ENCODE measurements around the gene TBC1D10B.

The TBC1D10B gene

DNA sequence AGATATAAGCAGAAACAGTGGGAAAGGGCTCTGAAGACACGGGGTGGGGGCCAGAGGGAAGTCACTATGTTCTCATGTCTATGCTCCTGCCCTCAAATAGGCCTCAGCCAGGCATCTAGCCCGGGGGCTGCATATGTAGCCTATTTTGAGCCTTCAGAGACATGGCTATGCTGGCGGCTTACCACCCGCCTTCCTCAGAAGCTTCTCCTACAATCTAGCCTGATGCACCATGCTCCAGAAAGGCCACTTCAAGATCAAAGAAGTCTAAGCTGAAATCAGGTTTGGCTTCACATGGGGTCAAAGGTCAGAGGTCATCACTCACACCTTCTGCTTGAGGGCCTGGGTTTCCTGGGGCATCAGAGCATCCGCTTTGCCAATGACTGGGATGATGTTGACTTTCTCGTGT, 10.5 kb upstream of the TBC1D10B start:
- Mint-ChIP-seq H3K27ac (peak overlapping the region; percentile 92), H3K4me3 (peak overlapping the region; percentile 87), H3K4me1 (ENCODE audit: low read depth) (peaks cover 66% of the 10 kb centered on the region), H3K9me3 (no peaks in the 10 kb centered on the region), H3K36me3 (ENCODE audit: low read depth) (peaks cover 21% of the 10 kb centered on the region), H3K27me3 (no peaks in the 10 kb centered on the region)

DNA sequence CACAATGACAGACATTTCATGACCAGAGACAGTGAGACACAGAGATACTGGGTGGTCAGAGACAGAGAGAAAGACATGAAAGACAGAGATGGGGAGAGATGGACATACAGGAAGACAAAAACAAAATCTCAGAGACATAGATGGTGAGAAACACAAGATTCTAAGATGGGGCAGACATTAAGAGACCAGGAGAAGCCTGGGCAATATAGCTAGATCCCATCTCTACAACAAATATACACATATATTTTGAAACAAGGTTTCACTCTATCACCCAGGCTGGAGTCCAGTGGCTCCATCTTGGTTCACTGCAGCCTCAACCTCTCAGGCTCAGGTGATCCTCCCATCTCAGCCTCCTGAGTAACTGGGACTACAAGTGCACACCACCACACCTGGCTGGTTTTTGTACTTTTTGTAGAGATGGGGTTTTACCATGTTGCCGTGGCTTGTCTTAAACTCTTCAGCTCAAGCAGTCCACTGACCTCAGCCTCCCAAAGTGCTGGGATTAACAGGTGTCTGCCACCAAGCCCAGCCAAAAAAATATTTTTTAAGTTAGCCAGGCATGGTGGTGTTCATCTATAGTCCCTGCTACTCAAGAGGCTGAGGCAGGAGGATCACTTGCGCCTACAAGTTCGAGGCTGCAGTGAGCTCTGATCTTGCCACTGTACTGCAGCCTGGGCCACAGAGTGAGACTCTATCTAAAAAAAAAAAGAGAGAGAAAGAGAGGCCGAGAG, 9.9 kb upstream of the TBC1D10B start:
- Mint-ChIP-seq H3K9me3 (no peaks in the 10 kb centered on the region), H3K4me3 (peak overlapping the region; percentile 92), H3K27ac (peak overlapping the region; percentile 92), H3K4me1 (ENCODE audit: low read depth) (peaks cover 66% of the 10 kb centered on the region), H3K27me3 (no peaks in the 10 kb centered on the region), H3K36me3 (ENCODE audit: low read depth) (peaks cover 21% of the 10 kb centered on the region)

DNA sequence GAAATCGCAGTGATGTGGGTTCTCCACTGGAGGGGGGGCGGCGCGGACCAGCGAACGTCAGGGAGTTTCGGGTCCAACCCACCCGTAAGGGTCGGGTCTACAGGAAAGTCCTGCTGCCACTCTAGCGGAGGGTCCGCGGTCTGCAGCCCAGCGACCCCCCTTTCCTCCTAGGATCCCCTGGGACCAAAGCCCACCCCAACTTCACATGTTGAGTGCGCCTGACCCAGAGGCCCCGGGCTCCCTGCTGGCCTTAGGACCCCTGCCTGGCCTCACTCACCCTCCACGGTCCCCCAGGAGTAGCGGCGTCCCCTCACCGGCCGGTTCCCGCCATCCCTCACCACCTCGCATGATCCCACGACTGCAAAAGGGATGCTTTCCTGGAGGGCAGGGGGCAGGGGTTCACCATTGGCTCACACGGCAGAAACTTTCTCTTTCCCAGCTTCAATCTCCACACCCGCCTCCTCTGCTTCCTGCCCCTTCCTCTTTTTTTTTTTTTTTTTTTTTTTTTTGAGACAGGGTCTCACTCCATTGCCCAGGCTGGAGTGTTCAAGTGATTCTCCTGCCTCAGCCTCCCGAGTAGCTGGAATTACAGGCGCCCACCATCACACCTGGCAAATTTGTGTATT, 9.0 kb upstream of the TBC1D10B start:
- Mint-ChIP-seq H3K36me3 (ENCODE audit: low read depth) (peaks cover 21% of the 10 kb centered on the region), H3K27ac (peak overlapping the region; percentile 95), H3K4me3 (peak overlapping the region; percentile 92), H3K9me3 (no peaks in the 10 kb centered on the region), H3K4me1 (ENCODE audit: low read depth) (peaks cover 66% of the 10 kb centered on the region), H3K27me3 (no peaks in the 10 kb centered on the region)

DNA sequence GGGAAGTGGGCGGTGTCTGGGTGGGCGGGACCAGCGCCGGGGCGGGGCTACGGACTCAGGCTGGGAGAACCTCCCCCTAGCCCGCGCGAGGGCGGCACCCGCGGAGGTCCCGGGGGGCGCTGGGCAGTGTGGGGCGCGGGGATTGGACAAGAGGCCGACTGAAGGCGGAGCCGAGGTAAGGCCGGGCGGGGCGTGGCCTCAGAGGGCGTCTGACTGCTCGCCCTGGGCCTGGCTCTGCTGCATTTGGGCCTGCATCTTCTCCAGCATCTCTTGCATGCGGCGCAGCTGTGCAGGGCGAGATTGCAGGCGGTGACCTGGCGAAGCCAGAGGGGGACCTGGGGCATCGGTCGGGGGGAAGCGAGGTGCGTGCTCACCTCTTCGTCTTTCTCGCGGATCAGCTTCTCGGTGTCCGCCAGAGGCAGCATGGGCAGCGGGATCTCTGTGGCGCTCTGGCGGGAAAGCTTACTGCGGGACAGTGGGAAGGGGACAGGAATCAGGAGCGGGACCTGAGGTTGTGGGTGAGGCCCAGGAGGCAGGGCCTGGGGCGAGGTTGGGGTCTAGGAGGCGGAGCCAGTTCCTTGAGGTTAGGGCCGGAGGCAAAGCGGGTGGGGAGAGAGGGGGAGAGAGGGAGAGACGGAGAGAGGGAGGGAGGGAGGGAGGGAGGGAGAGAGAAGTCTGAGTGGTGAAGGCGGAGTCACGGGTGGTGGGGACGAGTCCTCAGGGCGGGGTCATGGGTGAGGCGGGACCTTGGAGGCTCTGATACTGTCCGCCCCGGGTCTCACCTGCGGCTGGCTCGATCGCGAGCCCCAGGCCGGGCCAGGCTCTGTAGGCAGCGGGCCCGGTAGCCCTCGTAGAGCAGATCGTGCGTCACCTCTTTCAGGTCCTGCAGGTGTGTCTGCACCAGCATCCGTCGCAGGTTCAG, 8.2 kb upstream of the TBC1D10B start:
- no peaks in the 10 kb centered on the region for H3K27me3 Mint-ChIP-seq
- H3K36me3 Mint-ChIP-seq (ENCODE audit: low read depth), result peaks cover 21% of the 10 kb centered on the region
- peaks cover 62% of the 10 kb centered on the region for H3K4me1 Mint-ChIP-seq (ENCODE audit: low read depth)

DNA sequence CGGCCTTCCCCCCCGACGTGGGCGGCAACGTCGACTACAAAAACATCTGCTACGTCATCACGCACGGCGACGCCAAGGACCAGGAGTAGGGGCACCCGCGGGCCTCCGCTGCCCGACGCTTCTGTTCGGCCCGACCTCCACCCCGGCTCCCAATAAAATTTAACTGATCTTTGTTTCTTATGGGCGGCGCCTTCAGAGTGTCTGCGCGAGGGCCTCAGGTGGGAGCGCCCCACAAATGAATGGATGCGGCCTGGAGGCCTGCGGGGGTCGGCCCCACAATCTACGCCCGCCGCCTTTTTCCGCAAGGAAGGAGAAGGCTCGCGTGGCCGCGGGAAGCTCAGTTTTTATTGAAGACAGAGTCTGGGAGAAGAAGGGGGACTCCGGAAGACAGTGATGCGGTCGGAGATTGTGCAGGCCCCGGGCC, 7.5 kb upstream of the TBC1D10B start:
- Mint-ChIP-seq H3K4me3 (peak overlapping the region; percentile 92), H3K9me3 (no peaks in the 10 kb centered on the region), H3K27me3 (no peaks in the 10 kb centered on the region), H3K27ac (peak overlapping the region; percentile 99), H3K4me1 (ENCODE audit: low read depth) (peaks cover 56% of the 10 kb centered on the region), H3K36me3 (ENCODE audit: low read depth) (peaks cover 21% of the 10 kb centered on the region)

More for the DNA sequence above, 8.2 kb upstream of the TBC1D10B start:
- peak overlapping the region; percentile 99 for H3K27ac Mint-ChIP-seq
- peak overlapping the region; percentile 92 for H3K4me3 Mint-ChIP-seq
- H3K9me3 Mint-ChIP-seq, result no peaks in the 10 kb centered on the region

DNA sequence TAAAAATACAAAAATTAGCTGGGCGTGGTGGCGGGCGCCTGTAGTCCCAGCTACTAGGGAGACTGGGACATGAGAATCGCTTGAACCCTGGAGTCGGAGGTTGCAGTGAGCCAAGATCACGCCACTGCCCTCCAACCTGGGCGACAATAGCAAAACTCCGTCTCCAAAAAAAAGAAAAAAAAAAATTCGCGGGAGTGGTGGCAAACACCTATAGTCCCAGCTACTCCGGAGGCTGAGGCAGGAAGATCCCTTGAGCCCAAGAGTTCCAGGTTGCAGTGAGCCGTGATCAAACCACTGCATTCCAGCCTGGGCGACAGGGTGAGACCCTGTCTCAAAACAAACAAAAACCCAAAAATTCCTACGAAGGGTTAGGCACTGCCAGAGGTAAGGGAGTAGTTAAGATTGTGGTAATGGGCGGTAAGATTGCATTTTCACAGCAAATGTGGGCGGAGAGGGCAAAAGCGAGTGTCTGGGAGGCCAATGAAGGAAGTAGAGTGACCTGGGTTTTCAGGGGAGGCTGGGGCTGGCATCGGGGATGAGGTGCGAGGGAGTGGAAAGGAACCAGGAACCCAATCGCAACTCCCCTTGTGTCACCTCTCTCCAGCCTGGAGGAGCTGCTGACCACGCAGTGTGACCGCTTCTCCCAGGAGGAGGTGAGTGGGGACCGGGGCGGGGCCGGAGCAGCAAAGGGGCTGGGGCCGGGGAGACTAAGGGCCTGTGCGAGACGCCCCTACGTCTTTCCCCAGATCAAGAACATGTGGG, 6.9 kb upstream of the TBC1D10B start:
- Mint-ChIP-seq H3K4me1 (ENCODE audit: low read depth) (peaks cover 54% of the 10 kb centered on the region), H3K9me3 (no peaks in the 10 kb centered on the region), H3K4me3 (peak overlapping the region; percentile 92), H3K36me3 (ENCODE audit: low read depth) (peaks cover 21% of the 10 kb centered on the region), H3K27ac (peak overlapping the region; percentile 99), H3K27me3 (no peaks in the 10 kb centered on the region)

DNA sequence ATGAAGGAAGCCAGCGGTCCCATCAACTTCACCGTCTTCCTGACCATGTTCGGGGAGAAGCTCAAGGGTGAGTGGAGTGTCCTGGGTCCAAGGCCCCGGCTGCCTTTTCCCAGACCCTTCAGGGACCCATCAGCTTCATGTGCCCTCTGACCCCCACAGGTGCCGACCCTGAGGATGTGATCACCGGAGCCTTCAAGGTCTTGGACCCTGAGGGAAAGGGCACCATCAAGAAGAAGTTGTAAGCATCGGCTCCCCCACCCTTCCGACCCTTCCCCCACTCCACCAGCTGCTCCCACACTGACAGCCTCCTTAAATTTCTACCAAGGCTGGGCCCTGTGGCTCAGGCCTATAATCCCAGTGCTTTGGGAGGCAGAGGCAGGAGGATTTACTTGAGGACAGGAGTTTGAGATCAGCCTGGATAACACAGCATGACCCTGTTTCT, 6.2 kb upstream of the TBC1D10B start:
- Mint-ChIP-seq H3K9me3 (no peaks in the 10 kb centered on the region), H3K27me3 (no peaks in the 10 kb centered on the region), H3K36me3 (ENCODE audit: low read depth) (peaks cover 20% of the 10 kb centered on the region), H3K27ac (no peak overlapping the region), H3K4me1 (ENCODE audit: low read depth) (peaks cover 57% of the 10 kb centered on the region), H3K4me3 (peak overlapping the region; percentile 92)

DNA sequence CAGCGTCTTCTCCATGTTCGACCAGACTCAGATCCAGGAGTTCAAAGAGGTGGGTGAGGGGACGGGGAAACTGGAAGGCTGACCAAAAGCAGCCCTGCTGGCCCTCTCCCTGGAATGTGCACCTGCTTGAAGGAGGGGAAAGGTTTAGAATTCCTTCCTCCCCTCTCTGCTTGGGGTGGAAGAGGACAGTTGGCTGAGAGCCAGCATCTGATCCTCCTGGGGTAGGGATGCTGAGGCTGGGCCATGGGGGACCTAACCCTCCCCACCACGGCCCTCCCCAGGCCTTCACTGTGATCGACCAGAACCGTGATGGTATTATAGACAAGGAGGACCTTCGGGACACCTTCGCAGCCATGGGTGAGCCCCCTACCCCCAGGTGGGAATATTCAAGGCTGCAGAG, 5.6 kb upstream of the TBC1D10B start:
- H3K9me3 Mint-ChIP-seq, result no peaks in the 10 kb centered on the region
- H3K36me3 Mint-ChIP-seq (ENCODE audit: low read depth), result peaks cover 15% of the 10 kb centered on the region
- H3K4me3 Mint-ChIP-seq, result no peak overlapping the region
- peak overlapping the region; percentile 61 for H3K27ac Mint-ChIP-seq
- H3K4me1 Mint-ChIP-seq (ENCODE audit: low read depth), result peaks cover 57% of the 10 kb centered on the region
- H3K27me3 Mint-ChIP-seq, result no peaks in the 10 kb centered on the region

DNA sequence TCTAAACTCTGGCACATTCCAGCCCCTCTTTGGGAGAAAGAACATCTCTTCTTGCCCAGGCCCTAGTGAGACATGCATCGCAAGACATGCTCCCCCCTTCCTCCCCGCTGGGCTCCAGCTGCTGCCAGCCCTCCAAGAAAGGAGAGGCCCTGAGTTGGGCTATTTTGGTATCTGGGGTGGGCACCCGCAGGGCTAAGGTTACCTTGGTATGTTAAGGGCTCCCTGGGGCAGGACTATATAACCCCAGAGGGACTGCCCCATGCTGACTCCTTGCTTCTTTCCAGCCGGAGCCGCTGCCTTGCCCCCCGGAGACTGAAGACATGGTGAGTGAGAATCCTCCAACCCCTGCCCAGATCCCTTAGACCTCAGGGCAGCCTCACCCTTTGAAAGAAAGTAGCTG, 4.2 kb upstream of the TBC1D10B start, which contains the start of gene MYL11:
TSS of gene MYL11 (plus strand) at position 265 of the 400 bp plus-strand sequence. CDS start at position 321, 56 bp downstream.
- Mint-ChIP-seq H3K9me3 (no peaks in the 10 kb centered on the region), H3K4me3 (no peak within 1 kb of the TSS), H3K27me3 (no peaks in the 10 kb centered on the region), H3K36me3 (ENCODE audit: low read depth) (peaks cover 4% of the 10 kb centered on the region), H3K4me1 (ENCODE audit: low read depth) (peaks cover 49% of the 10 kb centered on the region), H3K27ac (peak within 1 kb of the TSS; percentile 71)

DNA sequence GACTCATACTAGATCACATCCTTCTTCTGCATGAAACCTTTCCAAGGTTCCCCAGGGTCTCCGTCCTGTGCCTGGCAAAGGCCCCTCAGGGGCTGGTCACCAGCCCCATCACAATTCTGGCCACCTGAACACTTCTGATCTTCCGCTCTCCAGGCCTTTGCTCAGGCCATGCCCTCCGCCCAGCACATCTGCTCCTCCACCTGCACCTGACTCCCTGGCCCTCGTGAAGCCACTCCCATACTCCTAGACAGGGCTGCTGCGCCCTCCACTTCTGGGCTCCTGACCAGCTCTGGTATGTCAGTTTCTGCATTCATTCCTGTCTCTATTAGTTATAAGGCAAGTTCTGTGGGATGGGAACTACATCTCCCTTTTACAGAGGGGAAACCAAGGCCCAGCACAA, 2.4 kb upstream of the TBC1D10B start:
- Mint-ChIP-seq H3K4me3 (peak overlapping the region; percentile 3), H3K27ac (peak overlapping the region; percentile 75), H3K4me1 (ENCODE audit: low read depth) (peaks cover 41% of the 10 kb centered on the region), H3K27me3 (no peaks in the 10 kb centered on the region), H3K36me3 (ENCODE audit: low read depth) (peaks cover 4% of the 10 kb centered on the region), H3K9me3 (no peaks in the 10 kb centered on the region)

DNA sequence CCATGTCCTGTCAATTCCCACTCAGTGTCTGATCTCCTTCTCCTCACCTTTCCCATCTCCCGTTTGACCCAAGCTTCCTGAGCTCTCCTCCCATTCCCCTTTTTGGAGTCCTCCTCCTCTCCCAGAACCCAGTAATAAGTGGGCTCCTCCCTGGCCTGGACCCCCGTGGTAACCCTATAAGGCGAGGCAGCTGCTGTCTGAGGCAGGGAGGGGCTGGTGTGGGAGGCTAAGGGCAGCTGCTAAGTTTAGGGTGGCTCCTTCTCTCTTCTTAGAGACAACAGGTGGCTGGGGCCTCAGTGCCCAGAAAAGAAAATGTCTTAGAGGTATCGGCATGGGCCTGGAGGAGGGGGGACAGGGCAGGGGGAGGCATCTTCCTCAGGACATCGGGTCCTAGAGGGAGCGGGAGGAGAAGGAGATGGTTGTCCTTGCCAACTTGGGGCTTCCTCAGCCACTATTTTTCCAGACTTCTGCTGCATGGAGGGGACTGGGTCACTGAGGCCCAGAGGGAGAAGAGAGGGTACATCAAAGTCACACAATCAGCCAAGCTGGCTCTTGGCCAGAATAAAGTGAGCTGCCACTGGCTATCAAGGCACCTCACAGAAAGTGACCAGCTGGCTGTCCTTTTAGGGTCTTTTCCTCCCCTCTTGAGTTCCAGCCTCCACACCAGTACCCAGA, 1.9 kb upstream of the TBC1D10B start:
- Mint-ChIP-seq H3K27me3 (no peaks in the 10 kb centered on the region), H3K4me3 (peak overlapping the region; percentile 87), H3K4me1 (ENCODE audit: low read depth) (peaks cover 41% of the 10 kb centered on the region), H3K36me3 (ENCODE audit: low read depth) (peaks cover 4% of the 10 kb centered on the region), H3K27ac (peak overlapping the region; percentile 95), H3K9me3 (no peaks in the 10 kb centered on the region)

DNA sequence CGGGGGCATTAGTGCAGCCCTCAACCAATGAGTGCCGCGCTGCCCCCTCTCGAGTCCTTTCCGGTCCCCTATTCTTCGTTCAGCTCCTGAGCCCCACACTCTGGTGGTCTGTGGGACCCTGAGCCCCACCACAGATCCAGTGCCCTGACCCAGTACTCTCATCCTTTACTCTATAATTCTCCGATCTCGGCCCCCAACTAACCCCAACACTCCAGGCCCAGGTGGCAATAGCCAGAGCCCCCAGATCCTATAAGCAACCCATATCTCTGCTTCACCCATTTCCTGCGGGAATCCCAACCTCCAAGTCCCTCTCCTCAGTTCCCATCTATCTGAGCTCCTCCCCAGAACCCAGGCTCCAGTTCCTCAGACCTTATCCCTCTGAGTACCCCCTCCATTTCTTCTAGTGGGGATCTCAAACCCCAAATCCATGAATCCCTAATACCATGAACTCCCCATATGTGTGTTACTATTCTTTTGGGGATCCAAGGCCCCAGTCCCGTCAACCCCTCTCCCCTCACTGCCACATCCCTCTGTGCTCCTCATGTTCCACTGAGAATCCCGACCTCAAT, 1.0 kb upstream of the TBC1D10B start:
- Mint-ChIP-seq H3K4me1 (ENCODE audit: low read depth) (peaks cover 42% of the 10 kb centered on the region), H3K9me3 (no peaks in the 10 kb centered on the region), H3K4me3 (peak overlapping the region; percentile 87), H3K27ac (peak overlapping the region; percentile 95), H3K27me3 (no peaks in the 10 kb centered on the region), H3K36me3 (ENCODE audit: low read depth) (peaks cover 12% of the 10 kb centered on the region)

DNA sequence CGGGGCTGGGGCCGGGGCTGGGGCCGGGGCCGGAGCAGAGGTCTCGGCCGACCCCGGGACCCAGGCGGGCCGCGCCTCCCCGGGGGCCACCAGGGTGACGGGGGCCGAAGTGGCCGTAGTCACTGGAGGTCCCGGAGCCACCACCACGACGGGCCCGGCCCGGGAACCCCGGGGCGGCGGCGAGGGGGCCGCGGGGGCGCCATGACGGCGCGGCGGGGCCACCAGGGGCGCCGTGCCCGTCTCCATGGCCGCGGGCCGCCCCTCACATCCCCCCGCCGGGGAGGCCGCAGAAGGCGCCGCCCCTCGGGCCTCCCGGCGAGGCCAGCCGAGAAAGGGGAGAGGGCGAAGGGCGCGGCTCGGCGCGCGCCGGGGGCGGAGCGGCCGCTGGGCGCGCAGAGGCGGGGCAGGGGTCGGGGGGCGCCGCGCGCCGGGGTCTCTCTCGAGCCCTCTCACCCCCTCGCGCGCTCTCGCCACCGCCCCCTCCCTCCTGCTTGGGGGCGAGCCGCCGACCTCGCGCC, 297 bp downstream of the TBC1D10B start:
- H3K36me3 Mint-ChIP-seq (ENCODE audit: low read depth), result peaks cover 21% of the 10 kb centered on the region
- H3K9me3 Mint-ChIP-seq, result no peaks in the 10 kb centered on the region
- H3K4me1 Mint-ChIP-seq (ENCODE audit: low read depth), result peaks cover 49% of the 10 kb centered on the region
- H3K27ac Mint-ChIP-seq, result no peak overlapping the region
- no peaks in the 10 kb centered on the region for H3K27me3 Mint-ChIP-seq
- peak overlapping the region; percentile 96 for H3K4me3 Mint-ChIP-seq

All from stimulated activated naive CD8-positive, alpha-beta T cell treated with anti-CD3 and anti-CD28 coated beads, Interleukin-15, Interleukin-2, amounts not matched to agents 100 ng/mL and 50 ng/mL, for 24 hours (primary cell).